Epithelial cell of esophagus (primary cell): Measurements from ENCODE around the gene INKA1.

Experiments
- DNase-seq: peaks from one replicate; pipeline ENCODE4 v3.0.0; 2010; ENCODE audit warnings: low read depth
- H3K4me3 ChIP-seq: 2 replicates; pipeline ENCODE4 v1.5.1; 2011; ENCODE audit warnings: mild to moderate bottlenecking, low read length, control low read depth
- TF ChIP-seq, protein P1 (sequence below): IDR thresholded peaks from 2 replicates; pipeline ENCODE4 v1.5.1; 2011; ENCODE audit warnings: low read depth, mild to moderate bottlenecking, low read length, control low read depth, inconsistent platforms; ENCODE audit not compliant: insufficient read depth; ENCODE audit errors: missing control alignments

INKA1 gene

DNA sequence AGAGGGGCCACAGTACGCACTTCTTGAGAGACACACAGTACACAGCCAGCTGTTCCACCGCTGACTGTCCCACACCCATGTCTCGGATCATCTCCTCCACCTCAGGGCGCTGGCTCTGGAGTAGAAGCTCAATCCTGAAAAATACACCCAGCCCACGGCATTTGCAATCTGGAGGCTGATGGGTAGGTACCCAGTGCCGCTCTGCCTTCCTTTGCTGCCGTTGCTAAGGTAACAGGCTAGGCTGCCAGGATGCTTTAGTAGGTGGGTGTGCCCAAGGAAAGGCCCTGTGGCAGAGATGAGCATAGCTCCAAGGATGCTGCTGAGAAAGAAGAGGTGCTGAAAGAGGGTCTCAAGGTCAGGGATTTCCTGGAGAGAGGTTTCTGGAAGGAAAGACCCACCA is 38.7 kb downstream of the INKA1 start:
- DNase-seq = no peak
- H3K4me3 ChIP-seq = no peak overlapping the region
- TF ChIP-seq, protein P1, sequence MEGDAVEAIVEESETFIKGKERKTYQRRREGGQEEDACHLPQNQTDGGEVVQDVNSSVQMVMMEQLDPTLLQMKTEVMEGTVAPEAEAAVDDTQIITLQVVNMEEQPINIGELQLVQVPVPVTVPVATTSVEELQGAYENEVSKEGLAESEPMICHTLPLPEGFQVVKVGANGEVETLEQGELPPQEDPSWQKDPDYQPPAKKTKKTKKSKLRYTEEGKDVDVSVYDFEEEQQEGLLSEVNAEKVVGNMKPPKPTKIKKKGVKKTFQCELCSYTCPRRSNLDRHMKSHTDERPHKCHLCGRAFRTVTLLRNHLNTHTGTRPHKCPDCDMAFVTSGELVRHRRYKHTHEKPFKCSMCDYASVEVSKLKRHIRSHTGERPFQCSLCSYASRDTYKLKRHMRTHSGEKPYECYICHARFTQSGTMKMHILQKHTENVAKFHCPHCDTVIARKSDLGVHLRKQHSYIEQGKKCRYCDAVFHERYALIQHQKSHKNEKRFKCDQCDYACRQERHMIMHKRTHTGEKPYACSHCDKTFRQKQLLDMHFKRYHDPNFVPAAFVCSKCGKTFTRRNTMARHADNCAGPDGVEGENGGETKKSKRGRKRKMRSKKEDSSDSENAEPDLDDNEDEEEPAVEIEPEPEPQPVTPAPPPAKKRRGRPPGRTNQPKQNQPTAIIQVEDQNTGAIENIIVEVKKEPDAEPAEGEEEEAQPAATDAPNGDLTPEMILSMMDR = no peak

DNA sequence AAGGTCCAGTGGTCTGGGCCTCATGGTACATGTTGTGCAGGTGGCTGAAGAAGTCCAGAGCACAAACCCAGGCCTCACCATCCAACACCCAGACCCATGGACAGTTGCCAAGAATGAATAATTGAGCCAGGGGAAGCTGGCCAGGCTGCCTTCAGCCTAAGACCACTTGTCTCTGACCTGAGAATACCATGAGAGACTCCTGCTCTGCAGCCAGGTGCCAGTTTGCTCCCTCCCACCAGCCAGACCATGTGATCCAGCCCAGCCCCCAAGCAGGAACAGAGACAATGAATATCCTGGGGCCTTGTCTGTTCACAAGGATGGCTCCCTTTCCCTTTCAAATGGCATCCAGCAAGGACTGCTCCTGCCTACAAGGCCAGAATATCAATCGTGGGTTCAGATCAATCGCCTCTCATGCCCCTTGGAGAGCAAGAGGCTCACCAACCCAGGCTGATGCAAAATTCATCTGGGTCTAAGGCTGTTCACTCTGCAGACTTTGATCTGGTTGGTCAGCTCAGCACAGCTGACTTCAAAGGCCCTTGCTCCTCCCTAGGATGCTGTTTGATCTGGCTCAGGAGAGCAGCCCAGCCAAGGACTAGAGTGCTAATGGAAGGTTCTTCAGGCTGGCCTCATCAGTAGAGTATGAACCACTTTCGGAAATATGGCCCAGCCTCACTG is 39.9 kb downstream of the INKA1 start:
- no peak for DNase-seq
- TF ChIP-seq, protein P1 = no peak
- no peak overlapping the region for H3K4me3 ChIP-seq

DNA sequence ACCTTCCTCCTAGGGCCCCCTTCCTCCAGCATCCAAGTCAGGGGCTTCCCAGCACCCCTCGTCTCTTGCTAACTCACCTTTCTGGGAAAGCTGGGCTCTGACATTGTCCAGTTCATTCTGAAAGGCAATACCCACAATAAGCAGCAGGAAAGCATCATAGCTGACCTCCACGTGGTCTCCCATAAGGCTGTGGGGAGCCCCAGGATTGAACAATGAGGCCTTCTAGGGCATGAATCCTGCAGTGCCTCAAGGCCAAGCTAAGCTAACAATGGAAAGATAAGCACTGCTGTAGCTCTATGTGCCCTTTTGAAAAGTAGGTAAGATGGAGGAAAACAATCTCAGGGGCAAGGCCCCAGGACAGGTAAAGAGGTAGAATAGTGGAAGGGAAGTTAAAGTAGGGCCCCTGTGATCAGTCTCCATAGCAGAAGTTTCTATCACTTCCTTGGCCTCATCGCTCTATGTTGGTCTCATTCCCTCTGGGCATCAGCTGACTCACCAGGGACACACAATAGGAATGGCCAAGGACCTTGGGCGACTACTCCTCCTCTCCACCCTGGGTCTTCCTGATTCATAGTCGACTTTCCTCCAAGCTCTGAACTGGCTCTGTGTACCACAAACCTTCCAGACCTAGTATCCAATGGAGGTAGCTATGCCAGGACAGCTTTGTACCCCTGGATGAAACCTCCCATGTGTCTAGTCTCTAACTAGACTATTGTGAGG is 41.6 kb downstream of the INKA1 start:
- H3K4me3 ChIP-seq = no peak overlapping the region
- no peak for DNase-seq
- TF ChIP-seq, protein P1 = no peak

DNA sequence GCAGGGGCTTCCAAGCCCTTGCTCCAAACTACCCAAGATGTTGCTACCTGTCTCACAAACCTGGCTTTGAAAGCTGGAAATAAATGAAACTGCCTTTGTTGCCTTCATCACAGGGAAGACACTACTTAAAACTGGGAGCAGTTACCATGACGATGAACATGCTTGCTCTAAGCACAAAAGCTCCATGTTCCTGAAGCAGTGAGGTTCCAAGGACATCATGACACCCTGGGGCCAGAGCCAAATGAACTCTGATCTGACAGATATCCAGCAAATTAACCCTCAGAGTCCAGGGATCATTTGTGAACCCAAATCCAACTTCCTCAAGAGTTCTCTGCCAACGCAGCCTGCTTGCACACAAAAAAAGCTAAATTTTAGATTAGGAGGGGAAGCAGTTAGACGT is 42.6 kb downstream of the INKA1 start:
- DNase-seq = no peak
- no peak overlapping the region for H3K4me3 ChIP-seq
- TF ChIP-seq, protein P1 = no peak
